ENCODE measurements around the gene WWTR1.

The WWTR1 gene

GRCh38 chr3:149654188-149654601 is 3.6 kb downstream of the WWTR1 start:
- no peak for DNase-seq

DNA sequence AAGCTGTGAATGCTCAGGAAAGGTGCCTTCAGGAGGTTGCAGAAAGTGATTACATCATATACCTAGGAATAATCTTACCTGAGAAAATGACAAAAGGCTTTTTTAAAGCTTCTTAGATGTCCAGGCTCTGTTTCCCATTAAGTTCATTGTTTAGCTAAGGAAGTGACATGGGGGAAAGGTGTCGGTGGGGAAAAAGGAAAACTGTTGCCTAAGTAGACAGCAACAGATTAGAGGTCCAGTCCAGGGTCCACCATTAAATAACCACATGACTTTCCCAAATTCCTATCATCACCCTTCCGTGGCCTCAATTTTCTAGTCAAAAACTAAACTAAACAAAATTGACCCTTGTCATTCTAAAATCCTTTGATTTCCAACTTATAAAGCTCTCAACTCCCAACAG is 4.3 kb downstream of the WWTR1 start:
- no peak for DNase-seq

GRCh38 chr3:149653136-149653535 is 4.7 kb downstream of the WWTR1 start:
- DNase-seq = no peak

GRCh38 chr3:149650828-149651227 is 7.0 kb downstream of the WWTR1 start:
- DNase-seq = no peak

- no peak for DNase-seq
These were observed 9.3 kb downstream of the WWTR1 start for GRCh38 chr3:149648525-149648924.

DNA sequence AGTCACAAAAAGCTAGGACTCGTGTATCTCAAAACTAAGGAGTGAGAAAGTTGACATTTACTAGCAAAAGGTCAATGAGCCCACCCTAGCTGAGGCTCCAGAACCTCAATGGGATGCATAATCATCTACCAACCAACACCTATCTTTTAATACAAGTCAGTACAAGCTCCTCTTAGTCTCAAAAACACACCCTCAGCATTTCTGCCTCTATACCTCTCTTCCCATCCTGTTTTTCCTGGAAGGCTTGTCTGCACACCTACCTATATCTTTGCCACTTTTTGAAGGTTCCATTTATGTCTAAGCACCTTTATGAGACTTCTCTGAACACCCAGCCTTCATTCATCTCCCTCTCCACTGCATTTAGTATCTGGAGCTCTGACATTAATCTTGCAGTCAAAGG is 10.0 kb downstream of the WWTR1 start:
- no peak for DNase-seq

DNA sequence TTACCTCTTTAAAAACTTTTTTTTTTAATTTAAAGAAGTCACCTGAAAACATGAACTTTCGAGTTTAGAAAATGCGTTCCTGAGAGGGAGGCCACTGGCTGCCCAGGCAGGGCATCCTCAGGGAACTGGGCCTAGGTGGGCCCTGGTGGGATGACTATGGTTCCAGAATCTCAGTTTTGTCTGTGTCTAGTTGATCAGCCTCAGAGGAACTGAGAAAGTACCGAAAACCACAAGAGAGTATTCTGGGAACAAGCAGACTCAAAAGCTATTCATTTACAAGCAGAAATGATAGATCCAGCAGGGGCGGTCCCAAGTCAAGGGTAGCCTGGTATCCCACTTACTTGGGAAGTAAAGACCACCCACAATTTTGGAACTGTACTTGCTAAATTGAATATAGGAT is 10.5 kb downstream of the WWTR1 start:
- no peak for DNase-seq

GRCh38 chr3:149646181-149646766 is 11.6 kb downstream of the WWTR1 start:
- DNase-seq = no peak

GRCh38 chr3:149643963-149644362 is 13.9 kb downstream of the WWTR1 start:
- DNase-seq = no peak

GRCh38 chr3:149643482-149643798 is 14.4 kb downstream of the WWTR1 start:
- DNase-seq = no peak

- DNase-seq = no peak
These were observed 16.7 kb downstream of the WWTR1 start for GRCh38 chr3:149640976-149641728.

- no peak for DNase-seq
These were observed 18.7 kb downstream of the WWTR1 start for GRCh38 chr3:149639093-149639486.

GRCh38 chr3:149638228-149639092 is 19.4 kb downstream of the WWTR1 start:
- no peak for DNase-seq

GRCh38 chr3:149635396-149635795 is 22.4 kb downstream of the WWTR1 start:
- DNase-seq = no peak

DNA sequence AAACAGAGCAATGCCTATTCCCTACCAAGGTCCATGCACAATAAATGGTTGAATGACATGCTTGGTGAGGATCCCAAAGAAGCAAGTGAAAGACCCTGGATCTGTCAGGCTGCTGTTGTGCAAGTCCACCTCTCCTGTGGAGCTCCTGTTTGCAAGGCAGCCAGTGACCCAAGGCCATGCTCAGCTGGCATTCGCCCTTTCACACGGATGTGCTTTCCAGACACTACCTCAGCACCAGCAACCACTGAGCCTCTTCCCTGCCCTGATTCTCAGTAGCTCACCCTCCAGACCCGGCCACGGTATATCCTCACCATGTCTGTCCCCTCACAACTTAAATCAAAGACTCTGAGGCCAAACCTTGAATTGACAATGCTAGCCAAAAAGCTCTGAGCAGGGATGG is 23.3 kb downstream of the WWTR1 start:
- DNase-seq = no peak

GRCh38 chr3:149634072-149634471 is 23.8 kb downstream of the WWTR1 start:
- no peak for DNase-seq

DNA sequence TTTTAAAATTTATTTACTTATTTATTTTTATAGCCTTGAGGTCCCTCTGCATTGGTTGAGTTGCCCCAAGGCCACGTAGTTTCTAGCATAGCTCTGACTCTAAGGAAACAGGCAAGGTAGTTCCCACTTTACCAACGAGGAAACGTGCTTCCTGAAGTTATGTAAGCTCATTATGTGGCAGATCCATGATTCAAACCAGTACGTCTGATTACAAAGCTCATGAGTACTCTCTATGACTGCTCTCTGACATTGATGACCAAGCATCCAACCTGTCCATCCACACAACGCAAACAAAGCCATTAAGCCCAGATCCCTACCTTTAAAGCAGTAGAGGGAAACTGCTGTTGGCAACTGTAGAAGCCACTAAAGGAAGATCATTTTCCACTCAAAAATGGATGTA is 25.6 kb downstream of the WWTR1 start:
- no peak for DNase-seq

DNA sequence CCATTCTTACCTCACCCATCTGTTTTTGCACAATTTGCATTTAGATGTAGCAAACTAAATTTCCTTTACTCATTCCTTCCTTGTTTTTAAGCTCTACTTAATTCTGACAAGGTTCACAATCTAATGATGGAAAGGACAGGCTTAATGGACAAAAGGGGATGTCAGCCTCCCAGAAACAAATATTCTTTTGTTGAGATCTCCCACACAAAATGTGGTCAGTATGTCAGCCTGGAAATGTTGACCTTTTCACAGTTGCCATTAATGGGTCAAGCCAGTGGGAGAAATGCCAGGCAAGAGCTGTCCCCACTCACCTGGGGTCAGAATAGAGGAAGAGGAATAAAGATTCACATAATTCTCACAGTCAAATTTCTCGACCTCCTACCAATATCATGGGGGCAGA is 27.0 kb downstream of the WWTR1 start:
- no peak for DNase-seq

GRCh38 chr3:149628957-149629670 is 28.7 kb downstream of the WWTR1 start:
- no peak for DNase-seq

- DNase-seq = no peak
These were observed 31.2 kb downstream of the WWTR1 start for GRCh38 chr3:149626671-149627070.

DNA sequence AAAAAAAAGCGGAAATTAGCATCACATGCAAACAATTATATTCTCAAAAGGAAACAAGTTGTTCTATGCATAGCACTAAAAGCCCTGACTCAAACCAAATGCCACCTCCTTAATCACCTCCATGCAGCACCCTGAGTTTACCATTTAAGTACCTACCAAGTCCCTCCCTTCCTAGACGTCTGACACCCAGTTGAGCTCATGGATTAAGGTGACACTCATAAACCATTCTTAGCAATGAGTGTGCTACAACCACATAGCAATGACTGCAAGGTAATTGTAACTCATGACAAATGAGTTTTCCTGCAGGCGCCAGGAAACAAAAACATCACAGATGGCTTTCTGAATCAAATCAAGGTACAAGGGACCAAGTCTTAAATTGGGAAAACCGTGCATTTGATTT is 32.0 kb downstream of the WWTR1 start:
- DNase-seq = no peak

DNA sequence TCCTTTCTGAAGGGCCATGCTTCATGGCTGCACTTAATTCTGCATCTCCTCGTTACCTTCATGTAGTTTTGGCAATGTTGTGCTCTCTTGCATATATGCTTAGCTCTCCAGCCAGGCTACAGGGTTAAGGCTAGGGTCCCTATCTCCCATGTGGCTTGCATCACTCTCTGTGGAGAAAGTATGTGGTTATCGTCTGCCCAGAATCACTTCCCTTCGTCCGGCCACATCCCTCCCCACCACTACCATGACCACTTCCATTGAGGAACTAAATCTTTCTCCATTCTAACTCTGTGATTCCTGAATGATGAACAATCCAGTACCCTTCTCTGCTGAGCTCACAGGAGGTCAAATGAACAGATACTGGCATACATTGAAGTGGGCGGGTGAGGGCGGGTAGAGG is 34.0 kb downstream of the WWTR1 start:
- no peak for DNase-seq

GRCh38 chr3:149621218-149622005 is 36.4 kb downstream of the WWTR1 start:
- DNase-seq = peak; percentile 63

Data from amniotic stem cell (primary cell).